GM12891 (cell line): ENCODE data around the gene PPIP5K1.

Source experiments
- POLR2A ChIP-seq: IDR thresholded peaks from 2 replicates; pipeline ENCODE4 v1.6.1; 2011; ENCODE audit warnings: low read depth, low read length, control low read depth
- POLR2AphosphoS5 ChIP-seq: IDR thresholded peaks from 2 replicates; pipeline ENCODE4 v1.6.1; 2011; ENCODE audit warnings: low read depth, low read length, control low read depth

DNA sequence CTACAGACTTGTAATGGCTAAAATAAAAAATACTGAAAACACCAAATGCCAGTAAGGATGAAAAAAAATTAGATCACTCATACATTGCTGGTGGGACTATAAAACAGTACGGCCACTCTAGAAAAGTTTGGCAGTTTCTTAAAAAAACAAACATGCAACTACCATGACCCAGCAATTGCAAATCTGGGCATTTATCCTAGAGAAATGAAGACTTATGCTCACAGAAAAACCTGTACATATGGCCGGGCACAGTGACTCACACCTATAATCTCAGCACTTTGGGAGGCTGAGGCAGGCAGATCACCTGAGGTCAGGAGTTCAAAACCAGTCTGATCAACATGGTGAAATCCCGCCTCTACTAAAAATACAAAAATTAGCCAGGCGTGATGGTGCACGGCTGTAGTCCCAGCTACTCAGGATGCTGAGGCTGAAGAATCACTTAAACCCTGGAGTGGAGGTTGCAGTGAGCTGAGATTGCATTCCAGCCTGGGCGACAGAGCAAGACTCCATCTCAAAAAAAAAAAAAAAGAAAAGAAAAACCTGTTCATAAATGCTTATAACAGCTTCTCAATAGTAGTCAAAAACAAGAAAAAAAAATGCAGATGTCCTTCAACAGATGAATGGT lies 102.6 kb downstream of the PPIP5K1 start:
- TF ChIP-seq POLR2A = no peak
- no peak for TF ChIP-seq POLR2AphosphoS5
